GM13976 (cell line): ENCODE measurements around the gene CHCHD2.
"Not testable (repeated sequence)": the region's sequence is repeated elsewhere in the genome, so short reads cannot be mapped to it uniquely, and the experiment has no call there.

Source experiments
- DNase-seq: peaks from one replicate; pipeline ENCODE4 v3.0.0; 2012; ENCODE audit warnings: low spot score
- in situ Hi-C: fragments of 300-500 bp; cut with MboI; formaldehyde crosslinking; loops from one replicate; pipeline ENCODE4 v1.12.0; 2022; ENCODE audit warnings: low sequenced_read_pairs, mixed read lengths, inconsistent platforms; ENCODE audit not compliant: unreplicated experiment
- TF ChIP-seq, protein P1 (sequence below): IDR thresholded peaks from 2 replicates; pipeline ENCODE4 v1.5.1; 2012; ENCODE audit warnings: borderline replicate concordance, mild to moderate bottlenecking; ENCODE audit not compliant: insufficient read depth; ENCODE audit errors: extremely low read depth, missing control alignments, control extremely low read depth

CHCHD2 gene

GRCh38 chr7:56083150-56083785 lies 23.0 kb downstream of the CHCHD2 start:
- TF ChIP-seq, protein P1, sequence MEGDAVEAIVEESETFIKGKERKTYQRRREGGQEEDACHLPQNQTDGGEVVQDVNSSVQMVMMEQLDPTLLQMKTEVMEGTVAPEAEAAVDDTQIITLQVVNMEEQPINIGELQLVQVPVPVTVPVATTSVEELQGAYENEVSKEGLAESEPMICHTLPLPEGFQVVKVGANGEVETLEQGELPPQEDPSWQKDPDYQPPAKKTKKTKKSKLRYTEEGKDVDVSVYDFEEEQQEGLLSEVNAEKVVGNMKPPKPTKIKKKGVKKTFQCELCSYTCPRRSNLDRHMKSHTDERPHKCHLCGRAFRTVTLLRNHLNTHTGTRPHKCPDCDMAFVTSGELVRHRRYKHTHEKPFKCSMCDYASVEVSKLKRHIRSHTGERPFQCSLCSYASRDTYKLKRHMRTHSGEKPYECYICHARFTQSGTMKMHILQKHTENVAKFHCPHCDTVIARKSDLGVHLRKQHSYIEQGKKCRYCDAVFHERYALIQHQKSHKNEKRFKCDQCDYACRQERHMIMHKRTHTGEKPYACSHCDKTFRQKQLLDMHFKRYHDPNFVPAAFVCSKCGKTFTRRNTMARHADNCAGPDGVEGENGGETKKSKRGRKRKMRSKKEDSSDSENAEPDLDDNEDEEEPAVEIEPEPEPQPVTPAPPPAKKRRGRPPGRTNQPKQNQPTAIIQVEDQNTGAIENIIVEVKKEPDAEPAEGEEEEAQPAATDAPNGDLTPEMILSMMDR, result no peak
- no peak for DNase-seq
- in situ Hi-C loops, result loop anchor here (25.0 kb wide), 2 partner anchors 446 to 796 kb away; no protein-coding TSS in a partner anchor

GRCh38 chr7:56081626-56082340 lies 24.5 kb downstream of the CHCHD2 start:
- DNase-seq, result no peak
- TF ChIP-seq, protein P1, result no peak
- in situ Hi-C loops, result loop anchor here (25.0 kb wide), 2 partner anchors 444 to 794 kb away; no protein-coding TSS in a partner anchor

- in situ Hi-C loops, result loop anchor here (25.0 kb wide), 2 partner anchors 444 to 794 kb away; no protein-coding TSS in a partner anchor
- DNase-seq, result not testable (repeated sequence)
Observed at GRCh38 chr7:56080726-56081435, 25.4 kb downstream of the CHCHD2 start.

GRCh38 chr7:56079450-56080185 lies 26.7 kb downstream of the CHCHD2 start:
- in situ Hi-C loops, result loop anchor here (25.0 kb wide), 2 partner anchors 442 to 792 kb away; no protein-coding TSS in a partner anchor
- DNase-seq, result no peak
- TF ChIP-seq, protein P1, result no peak

GRCh38 chr7:56078196-56078595 lies 28.1 kb downstream of the CHCHD2 start:
- TF ChIP-seq, protein P1, result no peak
- in situ Hi-C loops, result loop anchor here (25.0 kb wide), 2 partner anchors 441 to 791 kb away; no protein-coding TSS in a partner anchor
- DNase-seq, result no peak

GRCh38 chr7:56077681-56078080 lies 28.6 kb downstream of the CHCHD2 start:
- TF ChIP-seq, protein P1, result no peak
- in situ Hi-C loops, result loop anchor here (25.0 kb wide), 2 partner anchors 440 to 790 kb away; no protein-coding TSS in a partner anchor
- no peak for DNase-seq
